Measurements from ENCODE around the gene RNASEL.
A peak's percentile ranks its signal among the peaks of the same experiment; 100 is the strongest.

The RNASEL gene

DNA sequence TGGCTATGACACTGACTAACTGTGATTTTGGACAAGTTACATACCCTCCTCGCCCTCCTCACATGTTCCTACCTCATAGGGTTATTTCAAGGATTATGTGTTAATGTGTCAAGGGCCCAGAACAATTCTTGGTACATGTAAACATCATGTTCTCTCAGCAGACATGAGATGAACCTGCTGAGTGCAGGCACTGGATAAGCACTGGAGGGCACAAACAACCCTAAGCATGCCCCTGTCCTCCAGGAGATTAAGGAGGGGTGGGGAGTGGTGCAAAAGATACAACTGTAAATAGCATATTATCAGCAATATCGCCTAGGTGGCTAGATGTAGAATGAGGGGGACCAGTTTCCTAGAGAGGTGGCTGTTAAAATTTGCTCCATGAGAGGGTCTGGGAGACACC, 32.9 kb upstream of the RNASEL start:
- H3K4me3 ChIP-seq (replicated peaks; ENCODE audit: low read depth, low read length), result no peak overlapping the region
- DNase-seq (ENCODE audit: extremely low read depth, low read depth), result no peak
- TF ChIP-seq, protein P1, sequence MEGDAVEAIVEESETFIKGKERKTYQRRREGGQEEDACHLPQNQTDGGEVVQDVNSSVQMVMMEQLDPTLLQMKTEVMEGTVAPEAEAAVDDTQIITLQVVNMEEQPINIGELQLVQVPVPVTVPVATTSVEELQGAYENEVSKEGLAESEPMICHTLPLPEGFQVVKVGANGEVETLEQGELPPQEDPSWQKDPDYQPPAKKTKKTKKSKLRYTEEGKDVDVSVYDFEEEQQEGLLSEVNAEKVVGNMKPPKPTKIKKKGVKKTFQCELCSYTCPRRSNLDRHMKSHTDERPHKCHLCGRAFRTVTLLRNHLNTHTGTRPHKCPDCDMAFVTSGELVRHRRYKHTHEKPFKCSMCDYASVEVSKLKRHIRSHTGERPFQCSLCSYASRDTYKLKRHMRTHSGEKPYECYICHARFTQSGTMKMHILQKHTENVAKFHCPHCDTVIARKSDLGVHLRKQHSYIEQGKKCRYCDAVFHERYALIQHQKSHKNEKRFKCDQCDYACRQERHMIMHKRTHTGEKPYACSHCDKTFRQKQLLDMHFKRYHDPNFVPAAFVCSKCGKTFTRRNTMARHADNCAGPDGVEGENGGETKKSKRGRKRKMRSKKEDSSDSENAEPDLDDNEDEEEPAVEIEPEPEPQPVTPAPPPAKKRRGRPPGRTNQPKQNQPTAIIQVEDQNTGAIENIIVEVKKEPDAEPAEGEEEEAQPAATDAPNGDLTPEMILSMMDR (IDR thresholded peaks at IDR 0.05; ENCODE audit: low read depth, low read length, missing control alignments), result no peak

DNA sequence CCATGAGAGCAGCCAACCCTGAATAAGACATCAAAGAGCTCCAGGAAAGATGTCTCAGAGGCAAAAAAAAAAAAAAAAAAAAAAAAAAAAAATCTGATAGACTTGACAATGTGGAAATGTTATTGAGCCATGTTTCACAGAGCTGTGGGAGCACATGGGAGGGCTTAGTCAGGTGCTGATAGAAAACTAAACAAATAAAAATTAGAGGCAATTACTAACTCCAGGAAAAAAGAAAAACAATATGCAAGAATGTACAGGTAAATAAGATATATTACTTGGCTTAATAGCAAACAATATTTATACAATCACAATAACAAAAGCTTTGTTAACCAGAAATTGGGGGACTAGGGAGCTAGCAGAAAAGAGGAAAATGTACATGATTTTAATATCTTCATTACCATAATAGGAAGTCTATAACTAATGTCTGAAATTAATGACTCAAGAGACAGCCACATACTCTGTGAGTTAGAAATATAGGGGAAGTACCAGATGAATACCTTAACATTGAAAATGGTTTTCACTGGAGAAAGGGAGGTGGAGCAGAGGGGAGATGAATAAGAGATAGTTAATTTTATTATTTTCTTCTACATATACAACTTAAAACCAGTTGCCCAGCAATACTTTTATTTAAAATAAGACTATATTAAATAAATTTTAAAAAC, 32.0 kb upstream of the RNASEL start:
- TF ChIP-seq, protein P1 (IDR thresholded peaks at IDR 0.05; ENCODE audit: low read depth, low read length, missing control alignments), result no peak
- H3K4me3 ChIP-seq (replicated peaks; ENCODE audit: low read depth, low read length), result no peak overlapping the region
- DNase-seq (ENCODE audit: extremely low read depth, low read depth), result no peak

DNA sequence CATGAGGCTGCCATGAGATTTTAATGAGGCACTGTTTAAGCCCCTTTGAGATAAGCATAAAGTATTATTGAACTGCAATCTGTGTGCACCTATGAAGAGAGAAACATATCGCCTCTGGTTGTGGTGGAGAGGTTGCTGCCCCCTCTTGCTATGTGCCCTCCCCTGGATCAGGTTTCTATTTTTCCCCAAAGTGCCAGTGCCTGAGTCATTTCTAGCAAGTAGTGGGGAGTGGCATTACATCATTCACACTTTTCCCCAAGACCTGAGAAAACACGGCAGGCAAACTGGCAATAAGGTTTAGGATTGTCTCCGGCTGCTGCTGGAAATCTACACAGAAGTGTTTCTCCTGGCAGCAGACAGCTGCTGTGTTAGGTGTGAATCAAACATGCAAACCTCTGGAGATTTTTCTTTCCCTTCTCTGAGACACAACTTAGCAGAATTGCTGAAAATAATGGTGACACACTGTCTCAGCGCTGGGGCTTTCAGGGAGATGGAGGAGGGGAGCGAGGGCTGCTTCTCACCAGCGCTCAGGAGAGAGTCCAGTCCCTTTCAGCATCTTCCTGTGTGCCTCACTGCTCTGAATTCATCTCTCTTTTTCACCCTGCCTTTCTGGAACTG, 28.8 kb upstream of the RNASEL start:
- DNase-seq (ENCODE audit: extremely low read depth, low read depth), result no peak
- TF ChIP-seq, protein P1 (IDR thresholded peaks at IDR 0.05; ENCODE audit: low read depth, low read length, missing control alignments), result no peak

DNA sequence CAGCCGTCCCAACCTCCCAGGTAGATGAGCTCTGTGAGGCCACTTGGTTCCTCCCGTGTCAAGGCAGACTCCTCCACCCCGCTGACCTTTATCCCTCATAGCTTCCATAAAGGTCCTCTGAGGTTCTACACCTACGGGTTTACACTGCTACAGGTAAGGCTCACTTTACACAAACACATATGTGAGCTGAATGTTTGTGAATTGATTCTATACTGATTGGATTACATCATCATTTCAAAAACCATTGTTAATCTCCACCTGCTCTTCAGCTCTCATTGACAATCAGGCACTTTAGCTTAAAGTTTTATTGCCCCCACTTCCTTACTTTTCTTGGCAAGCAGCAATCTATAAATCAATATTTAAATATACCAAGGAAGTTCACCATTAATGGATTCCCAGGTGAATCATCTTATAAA, 28.0 kb upstream of the RNASEL start:
- TF ChIP-seq, protein P1 (IDR thresholded peaks at IDR 0.05; ENCODE audit: low read depth, low read length, missing control alignments), result no peak
- no peak for DNase-seq (ENCODE audit: extremely low read depth, low read depth)
- H3K4me3 ChIP-seq (replicated peaks; ENCODE audit: low read depth, low read length), result no peak overlapping the region

More for the DNA sequence above, 28.8 kb upstream of the RNASEL start:
- no peak overlapping the region for H3K4me3 ChIP-seq (replicated peaks; ENCODE audit: low read depth, low read length)

DNA sequence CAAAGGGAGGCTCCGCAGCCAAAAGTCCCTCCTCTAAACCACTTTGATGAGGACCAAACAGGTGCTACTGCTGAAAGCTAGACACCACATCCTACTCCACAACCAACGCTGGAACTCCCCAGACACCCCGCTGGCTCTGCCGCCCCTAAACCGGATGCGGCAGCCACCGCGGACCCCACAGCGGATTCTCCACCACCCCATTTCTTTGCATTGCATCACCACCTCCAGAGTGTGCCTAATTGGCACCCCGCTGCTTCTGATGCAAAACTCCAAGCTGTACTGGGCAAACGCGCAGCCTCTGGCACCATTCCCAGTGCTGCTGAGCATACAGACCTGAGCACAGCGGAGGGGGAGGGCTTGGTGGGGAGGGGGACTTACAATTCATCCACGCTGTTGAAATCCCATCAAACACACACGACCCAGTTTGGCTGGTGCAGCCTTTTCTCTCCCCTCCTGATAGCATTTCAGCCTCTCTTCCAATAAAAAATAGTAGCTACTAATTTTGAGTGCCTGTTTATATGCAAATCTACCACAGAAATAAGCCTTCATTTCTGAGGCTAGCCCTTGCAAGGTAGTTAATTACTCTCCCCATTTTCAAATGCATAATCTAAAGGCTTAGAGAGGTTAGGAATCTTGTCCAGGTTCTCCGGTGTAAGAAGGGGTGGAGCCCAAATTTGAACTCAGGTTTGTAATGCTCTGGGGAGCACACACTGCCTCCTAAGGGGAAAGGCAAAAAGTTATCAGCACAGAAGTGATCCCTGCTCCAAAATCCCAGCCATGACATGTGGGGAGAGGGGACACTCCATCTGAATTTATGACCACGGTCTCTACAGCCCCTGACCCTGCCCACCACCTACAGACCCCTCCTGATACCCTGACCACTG, 27.3 kb upstream of the RNASEL start:
- DNase-seq (ENCODE audit: extremely low read depth, low read depth), result no peak
- H3K4me3 ChIP-seq (replicated peaks; ENCODE audit: low read depth, low read length), result no peak overlapping the region
- TF ChIP-seq, protein P1 (IDR thresholded peaks at IDR 0.05; ENCODE audit: low read depth, low read length, missing control alignments), result no peak

DNA sequence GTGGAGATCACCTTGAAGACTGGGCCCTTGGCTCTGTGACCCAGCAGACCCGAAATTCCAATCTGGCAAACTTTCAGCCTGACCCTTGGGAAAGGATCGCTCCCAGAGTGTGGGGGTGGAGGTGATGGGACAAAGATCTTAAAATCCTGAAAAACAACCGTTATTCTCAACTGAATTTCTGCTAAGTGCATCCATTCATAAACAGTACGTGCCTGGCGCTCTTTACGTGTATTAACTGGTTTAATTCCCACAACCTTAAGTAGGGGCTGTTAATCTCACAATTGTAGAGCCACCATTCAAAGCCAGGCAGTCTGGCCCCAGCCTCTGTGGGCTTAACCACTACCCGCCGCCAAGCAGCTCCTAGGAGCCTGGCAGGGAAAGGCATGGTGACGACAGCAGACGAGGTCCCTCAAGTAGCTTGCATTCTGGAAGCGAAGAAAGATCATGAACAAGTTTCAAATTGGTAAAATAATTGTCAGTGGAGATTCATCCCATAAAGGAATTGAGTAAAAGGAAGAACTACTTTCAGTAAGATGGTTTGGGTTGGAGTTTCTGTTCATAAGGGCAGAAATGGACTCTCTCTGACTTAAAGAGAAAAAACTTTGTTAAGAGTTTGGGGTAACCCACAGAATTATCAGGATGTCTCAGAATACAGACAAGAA, 26.5 kb upstream of the RNASEL start:
- TF ChIP-seq, protein P1 (IDR thresholded peaks at IDR 0.05; ENCODE audit: low read depth, low read length, missing control alignments), result no peak
- H3K4me3 ChIP-seq (replicated peaks; ENCODE audit: low read depth, low read length), result peak overlapping the region; percentile 49
- DNase-seq (ENCODE audit: extremely low read depth, low read depth), result no peak
